GM12878 (cell line): ENCODE results near the gene FCN2. TPM values are rescaled to one million over a fixed set of nuclear protein-coding genes. Genes with fewer than 3 reads are reported as not detected.

Experiments used
- ASH2L ChIP-seq: fragments of 300-600, 200-600 bp; sonication (generic); IDR thresholded peaks from 2 replicates; pipeline ENCODE4 v1.6.1; 2017; ENCODE audit warnings: low read depth, mild to moderate bottlenecking, borderline replicate concordance
- CHD4 ChIP-seq: fragments of 200-600 bp; sonication (generic); IDR thresholded peaks from 2 replicates; pipeline ENCODE4 v1.6.1; 2016; ENCODE audit warnings: mild to moderate bottlenecking
- HCFC1 ChIP-seq: fragments of 150-350 bp; IDR thresholded peaks from 2 replicates; pipeline ENCODE4 v1.6.1; 2014; ENCODE audit warnings: low read length
- NR2C1 ChIP-seq: fragments of 450-650 bp; IDR thresholded peaks from 2 replicates; pipeline ENCODE4 v1.6.1; 2017; ENCODE audit warnings: antibody characterized with exemption, mild to moderate bottlenecking, moderate library complexity
- POLR2A ChIP-seq: IDR thresholded peaks from 2 replicates; pipeline ENCODE4 v1.6.1; 2011; ENCODE audit warnings: low read depth, mild to moderate bottlenecking, low read length
- POLR2AphosphoS2 ChIP-seq: IDR thresholded peaks from 2 replicates; pipeline ENCODE4 v1.6.1; 2011; ENCODE audit warnings: low read depth, mild to moderate bottlenecking, low read length, improper control_type of control experiment, moderate library complexity
- SMAD5 ChIP-seq: IDR thresholded peaks from 2 replicates; pipeline ENCODE4 v1.6.1; 2016; ENCODE audit warnings: antibody characterized with exemption, low read depth
- TARDBP ChIP-seq: IDR thresholded peaks from 2 replicates; pipeline ENCODE4 v1.6.1; 2016; ENCODE audit warnings: borderline replicate concordance
- polyA plus RNA-seq, 11 experiments: library from polyadenylated mRNA; depleted of rRNA in 4 of 11; unstranded in 6 of 11; stranded (reverse) in 5 of 11; fragments of >200 nt; fragmentation: Nextera tagmentation in 4 of 11; fragmentation: Illumina TruSeq in 1 of 11; extraction: Ambion mirVana in 4 of 11; extraction: Trizol in 1 of 11; gene quantifications; 1 replicate in 1 of 11; 2 replicates in 10 of 11; pipeline versions ENCODE4 v1.2.1 to v1.2.3, GENCODE V29; 2011 to 2016; ENCODE audit warnings: inconsistent platforms in 2 of 11, missing spikeins in 2 of 11, low read depth in 1 of 11
- total RNA-seq, 4 experiments: library from RNA; depleted of rRNA in 3 of 4; stranded (reverse); fragments of >200 nt in 3 of 4; fragmentation: Illumina TruSeq in 1 of 4; extraction: Trizol in 1 of 4; gene quantifications; 2 replicates each; pipeline versions ENCODE4 v1.2.1 to v1.2.3, GENCODE V29; 2013 to 2021
- TF ChIP-seq, protein P1 (sequence below): fragments of 450-650 bp; formaldehyde crosslinking; IDR thresholded peaks from 2 replicates; pipeline ENCODE4 v1.5.0; 2022; ENCODE audit warnings: mild to moderate bottlenecking, missing genetic modification characterization
- TF ChIP-seq, protein P2 (sequence below): fragments of 150-350 bp; IDR thresholded peaks from 2 replicates; pipeline ENCODE4 v1.6.1; 2016; ENCODE audit warnings: low read depth, low read length
- TF ChIP-seq, protein P3 (sequence below): fragments of 450-650 bp; IDR thresholded peaks from 2 replicates; pipeline ENCODE4 v1.6.1; 2017; ENCODE audit warnings: mild to moderate bottlenecking, moderate library complexity
- TF ChIP-seq, protein P4 (sequence below): IDR thresholded peaks from 2 replicates; pipeline ENCODE4 v1.6.1; 2012; ENCODE audit warnings: improper control_type of control experiment, low read depth, low read length; ENCODE audit not compliant: insufficient replicate concordance

The FCN2 gene
- total and polyA plus RNA-seq, 10 of the 15 experiments (the other 5 are each of a cell fraction or from before 2014, with no cell fraction given): not detected

DNA sequence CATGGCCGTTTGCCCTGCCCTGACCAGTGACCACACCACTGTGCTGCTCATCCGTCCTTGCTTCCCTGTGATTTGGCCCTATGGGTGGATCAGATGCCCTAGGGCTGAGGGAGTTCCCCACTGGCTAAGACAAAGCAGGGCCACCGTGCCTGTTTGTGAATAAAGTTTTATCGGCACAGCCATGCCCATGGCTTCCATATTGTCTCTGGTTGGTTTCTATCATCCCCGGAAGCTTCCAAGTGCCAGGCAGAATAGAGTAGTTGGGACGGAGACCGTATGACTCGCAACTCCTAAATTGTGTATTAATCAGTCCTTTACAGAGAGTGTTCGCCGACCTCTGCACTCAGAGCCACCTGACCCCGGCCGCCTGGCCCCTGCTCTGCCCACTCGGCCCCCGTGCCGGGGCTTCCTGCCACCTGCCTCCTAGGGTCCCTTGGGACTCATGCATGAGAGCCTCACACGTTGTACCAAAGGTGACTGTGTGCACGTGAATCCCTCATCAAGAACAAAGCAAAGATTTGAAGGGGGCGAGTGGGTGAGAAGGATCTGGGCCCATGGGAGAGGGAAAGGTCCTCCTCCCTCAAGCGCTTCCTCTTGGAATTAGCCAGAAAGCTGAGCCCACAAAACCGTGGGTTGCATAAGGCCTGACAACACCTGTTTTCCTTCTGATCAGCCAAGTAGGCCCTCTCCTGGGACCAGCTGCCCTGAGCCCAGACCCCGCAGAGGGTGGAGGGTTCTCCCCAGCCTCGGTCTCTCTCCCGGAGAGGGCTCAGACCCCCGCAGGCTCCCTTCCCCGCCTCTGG is 11.7 kb upstream of the FCN2 start (continued):
- TF ChIP-seq POLR2AphosphoS2 (no peak), HCFC1 (no peak), POLR2A (no peak), NR2C1 (no peak), TARDBP (no peak), ASH2L (no peak), SMAD5 (no peak), CHD4 (no peak)
- TF ChIP-seq, protein P1, sequence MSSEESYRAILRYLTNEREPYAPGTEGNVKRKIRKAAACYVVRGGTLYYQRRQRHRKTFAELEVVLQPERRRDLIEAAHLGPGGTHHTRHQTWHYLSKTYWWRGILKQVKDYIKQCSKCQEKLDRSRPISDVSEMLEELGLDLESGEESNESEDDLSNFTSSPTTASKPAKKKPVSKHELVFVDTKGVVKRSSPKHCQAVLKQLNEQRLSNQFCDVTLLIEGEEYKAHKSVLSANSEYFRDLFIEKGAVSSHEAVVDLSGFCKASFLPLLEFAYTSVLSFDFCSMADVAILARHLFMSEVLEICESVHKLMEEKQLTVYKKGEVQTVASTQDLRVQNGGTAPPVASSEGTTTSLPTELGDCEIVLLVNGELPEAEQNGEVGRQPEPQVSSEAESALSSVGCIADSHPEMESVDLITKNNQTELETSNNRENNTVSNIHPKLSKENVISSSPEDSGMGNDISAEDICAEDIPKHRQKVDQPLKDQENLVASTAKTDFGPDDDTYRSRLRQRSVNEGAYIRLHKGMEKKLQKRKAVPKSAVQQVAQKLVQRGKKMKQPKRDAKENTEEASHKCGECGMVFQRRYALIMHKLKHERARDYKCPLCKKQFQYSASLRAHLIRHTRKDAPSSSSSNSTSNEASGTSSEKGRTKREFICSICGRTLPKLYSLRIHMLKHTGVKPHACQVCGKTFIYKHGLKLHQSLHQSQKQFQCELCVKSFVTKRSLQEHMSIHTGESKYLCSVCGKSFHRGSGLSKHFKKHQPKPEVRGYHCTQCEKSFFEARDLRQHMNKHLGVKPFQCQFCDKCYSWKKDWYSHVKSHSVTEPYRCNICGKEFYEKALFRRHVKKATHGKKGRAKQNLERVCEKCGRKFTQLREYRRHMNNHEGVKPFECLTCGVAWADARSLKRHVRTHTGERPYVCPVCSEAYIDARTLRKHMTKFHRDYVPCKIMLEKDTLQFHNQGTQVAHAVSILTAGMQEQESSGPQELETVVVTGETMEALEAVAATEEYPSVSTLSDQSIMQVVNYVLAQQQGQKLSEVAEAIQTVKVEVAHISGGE: no peak
- TF ChIP-seq, protein P2, sequence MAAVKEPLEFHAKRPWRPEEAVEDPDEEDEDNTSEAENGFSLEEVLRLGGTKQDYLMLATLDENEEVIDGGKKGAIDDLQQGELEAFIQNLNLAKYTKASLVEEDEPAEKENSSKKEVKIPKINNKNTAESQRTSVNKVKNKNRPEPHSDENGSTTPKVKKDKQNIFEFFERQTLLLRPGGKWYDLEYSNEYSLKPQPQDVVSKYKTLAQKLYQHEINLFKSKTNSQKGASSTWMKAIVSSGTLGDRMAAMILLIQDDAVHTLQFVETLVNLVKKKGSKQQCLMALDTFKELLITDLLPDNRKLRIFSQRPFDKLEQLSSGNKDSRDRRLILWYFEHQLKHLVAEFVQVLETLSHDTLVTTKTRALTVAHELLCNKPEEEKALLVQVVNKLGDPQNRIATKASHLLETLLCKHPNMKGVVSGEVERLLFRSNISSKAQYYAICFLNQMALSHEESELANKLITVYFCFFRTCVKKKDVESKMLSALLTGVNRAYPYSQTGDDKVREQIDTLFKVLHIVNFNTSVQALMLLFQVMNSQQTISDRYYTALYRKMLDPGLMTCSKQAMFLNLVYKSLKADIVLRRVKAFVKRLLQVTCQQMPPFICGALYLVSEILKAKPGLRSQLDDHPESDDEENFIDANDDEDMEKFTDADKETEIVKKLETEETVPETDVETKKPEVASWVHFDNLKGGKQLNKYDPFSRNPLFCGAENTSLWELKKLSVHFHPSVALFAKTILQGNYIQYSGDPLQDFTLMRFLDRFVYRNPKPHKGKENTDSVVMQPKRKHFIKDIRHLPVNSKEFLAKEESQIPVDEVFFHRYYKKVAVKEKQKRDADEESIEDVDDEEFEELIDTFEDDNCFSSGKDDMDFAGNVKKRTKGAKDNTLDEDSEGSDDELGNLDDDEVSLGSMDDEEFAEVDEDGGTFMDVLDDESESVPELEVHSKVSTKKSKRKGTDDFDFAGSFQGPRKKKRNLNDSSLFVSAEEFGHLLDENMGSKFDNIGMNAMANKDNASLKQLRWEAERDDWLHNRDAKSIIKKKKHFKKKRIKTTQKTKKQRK: no peak
- TF ChIP-seq, protein P3, sequence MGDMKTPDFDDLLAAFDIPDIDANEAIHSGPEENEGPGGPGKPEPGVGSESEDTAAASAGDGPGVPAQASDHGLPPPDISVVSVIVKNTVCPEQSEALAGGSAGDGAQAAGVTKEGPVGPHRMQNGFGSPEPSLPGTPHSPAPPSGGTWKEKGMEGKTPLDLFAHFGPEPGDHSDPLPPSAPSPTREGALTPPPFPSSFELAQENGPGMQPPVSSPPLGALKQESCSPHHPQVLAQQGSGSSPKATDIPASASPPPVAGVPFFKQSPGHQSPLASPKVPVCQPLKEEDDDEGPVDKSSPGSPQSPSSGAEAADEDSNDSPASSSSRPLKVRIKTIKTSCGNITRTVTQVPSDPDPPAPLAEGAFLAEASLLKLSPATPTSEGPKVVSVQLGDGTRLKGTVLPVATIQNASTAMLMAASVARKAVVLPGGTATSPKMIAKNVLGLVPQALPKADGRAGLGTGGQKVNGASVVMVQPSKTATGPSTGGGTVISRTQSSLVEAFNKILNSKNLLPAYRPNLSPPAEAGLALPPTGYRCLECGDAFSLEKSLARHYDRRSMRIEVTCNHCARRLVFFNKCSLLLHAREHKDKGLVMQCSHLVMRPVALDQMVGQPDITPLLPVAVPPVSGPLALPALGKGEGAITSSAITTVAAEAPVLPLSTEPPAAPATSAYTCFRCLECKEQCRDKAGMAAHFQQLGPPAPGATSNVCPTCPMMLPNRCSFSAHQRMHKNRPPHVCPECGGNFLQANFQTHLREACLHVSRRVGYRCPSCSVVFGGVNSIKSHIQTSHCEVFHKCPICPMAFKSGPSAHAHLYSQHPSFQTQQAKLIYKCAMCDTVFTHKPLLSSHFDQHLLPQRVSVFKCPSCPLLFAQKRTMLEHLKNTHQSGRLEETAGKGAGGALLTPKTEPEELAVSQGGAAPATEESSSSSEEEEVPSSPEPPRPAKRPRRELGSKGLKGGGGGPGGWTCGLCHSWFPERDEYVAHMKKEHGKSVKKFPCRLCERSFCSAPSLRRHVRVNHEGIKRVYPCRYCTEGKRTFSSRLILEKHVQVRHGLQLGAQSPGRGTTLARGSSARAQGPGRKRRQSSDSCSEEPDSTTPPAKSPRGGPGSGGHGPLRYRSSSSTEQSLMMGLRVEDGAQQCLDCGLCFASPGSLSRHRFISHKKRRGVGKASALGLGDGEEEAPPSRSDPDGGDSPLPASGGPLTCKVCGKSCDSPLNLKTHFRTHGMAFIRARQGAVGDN: no peak
- TF ChIP-seq, protein P4, sequence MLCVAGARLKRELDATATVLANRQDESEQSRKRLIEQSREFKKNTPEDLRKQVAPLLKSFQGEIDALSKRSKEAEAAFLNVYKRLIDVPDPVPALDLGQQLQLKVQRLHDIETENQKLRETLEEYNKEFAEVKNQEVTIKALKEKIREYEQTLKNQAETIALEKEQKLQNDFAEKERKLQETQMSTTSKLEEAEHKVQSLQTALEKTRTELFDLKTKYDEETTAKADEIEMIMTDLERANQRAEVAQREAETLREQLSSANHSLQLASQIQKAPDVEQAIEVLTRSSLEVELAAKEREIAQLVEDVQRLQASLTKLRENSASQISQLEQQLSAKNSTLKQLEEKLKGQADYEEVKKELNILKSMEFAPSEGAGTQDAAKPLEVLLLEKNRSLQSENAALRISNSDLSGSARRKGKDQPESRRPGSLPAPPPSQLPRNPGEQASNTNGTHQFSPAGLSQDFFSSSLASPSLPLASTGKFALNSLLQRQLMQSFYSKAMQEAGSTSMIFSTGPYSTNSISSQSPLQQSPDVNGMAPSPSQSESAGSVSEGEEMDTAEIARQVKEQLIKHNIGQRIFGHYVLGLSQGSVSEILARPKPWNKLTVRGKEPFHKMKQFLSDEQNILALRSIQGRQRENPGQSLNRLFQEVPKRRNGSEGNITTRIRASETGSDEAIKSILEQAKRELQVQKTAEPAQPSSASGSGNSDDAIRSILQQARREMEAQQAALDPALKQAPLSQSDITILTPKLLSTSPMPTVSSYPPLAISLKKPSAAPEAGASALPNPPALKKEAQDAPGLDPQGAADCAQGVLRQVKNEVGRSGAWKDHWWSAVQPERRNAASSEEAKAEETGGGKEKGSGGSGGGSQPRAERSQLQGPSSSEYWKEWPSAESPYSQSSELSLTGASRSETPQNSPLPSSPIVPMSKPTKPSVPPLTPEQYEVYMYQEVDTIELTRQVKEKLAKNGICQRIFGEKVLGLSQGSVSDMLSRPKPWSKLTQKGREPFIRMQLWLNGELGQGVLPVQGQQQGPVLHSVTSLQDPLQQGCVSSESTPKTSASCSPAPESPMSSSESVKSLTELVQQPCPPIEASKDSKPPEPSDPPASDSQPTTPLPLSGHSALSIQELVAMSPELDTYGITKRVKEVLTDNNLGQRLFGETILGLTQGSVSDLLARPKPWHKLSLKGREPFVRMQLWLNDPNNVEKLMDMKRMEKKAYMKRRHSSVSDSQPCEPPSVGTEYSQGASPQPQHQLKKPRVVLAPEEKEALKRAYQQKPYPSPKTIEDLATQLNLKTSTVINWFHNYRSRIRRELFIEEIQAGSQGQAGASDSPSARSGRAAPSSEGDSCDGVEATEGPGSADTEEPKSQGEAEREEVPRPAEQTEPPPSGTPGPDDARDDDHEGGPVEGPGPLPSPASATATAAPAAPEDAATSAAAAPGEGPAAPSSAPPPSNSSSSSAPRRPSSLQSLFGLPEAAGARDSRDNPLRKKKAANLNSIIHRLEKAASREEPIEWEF: no peak
